CD4-positive, alpha-beta T cell treated with Interleukin-1 beta for 1 hour (primary cell): ENCODE data around the gene TAS2R41.
A peak's percentile ranks its signal among the peaks of the same experiment; 100 is the strongest.
"Not testable (repeated sequence)": the region's sequence is repeated elsewhere in the genome, so short reads cannot be mapped to it uniquely, and the experiment has no call there.

ENCODE experiments used
- DNase-seq, 2 donors: peaks; one replicate each; pipeline ENCODE4 v3.0.0-alpha.2; 2020 to 2022

The TAS2R41 gene

GRCh38 chr7:143456992-143457793 lies 20.5 kb upstream of the TAS2R41 start:
- no peak for DNase-seq

- no peak for DNase-seq
Measured at GRCh38 chr7:143458263-143458662, 19.4 kb upstream of the TAS2R41 start.

GRCh38 chr7:143458681-143459080 lies 19.0 kb upstream of the TAS2R41 start:
- no peak for DNase-seq

GRCh38 chr7:143459359-143459758 lies 18.3 kb upstream of the TAS2R41 start:
- DNase-seq, result no peak

- DNase-seq, result no peak
Measured at GRCh38 chr7:143460271-143460979, 17.2 kb upstream of the TAS2R41 start.

- DNase-seq, result no peak
Measured at GRCh38 chr7:143462045-143462444, 15.6 kb upstream of the TAS2R41 start.

- no peak for DNase-seq
Measured at GRCh38 chr7:143463556-143463955, 14.1 kb upstream of the TAS2R41 start.

- DNase-seq, result no peak
Measured at GRCh38 chr7:143463957-143464356, 13.7 kb upstream of the TAS2R41 start.

GRCh38 chr7:143467724-143468123 lies 9.9 kb upstream of the TAS2R41 start:
- no peak for DNase-seq

GRCh38 chr7:143472071-143472689 lies 5.5 kb upstream of the TAS2R41 start:
- DNase-seq, result not testable (repeated sequence)

- no peak for DNase-seq
Measured at GRCh38 chr7:143479055-143479766, 1.5 kb downstream of the TAS2R41 start.

GRCh38 chr7:143480501-143480900 lies 2.8 kb downstream of the TAS2R41 start:
- DNase-seq, result no peak

- DNase-seq, result no peak
Measured at GRCh38 chr7:143484119-143484518, 6.4 kb downstream of the TAS2R41 start.

- DNase-seq, result no peak
Measured at GRCh38 chr7:143485094-143485493, 7.4 kb downstream of the TAS2R41 start.

GRCh38 chr7:143485500-143485899 lies 7.8 kb downstream of the TAS2R41 start:
- DNase-seq, result peak in 1 of 2 donors; percentile 17

GRCh38 chr7:143486266-143486665 lies 8.6 kb downstream of the TAS2R41 start:
- DNase-seq, result not testable (repeated sequence)

GRCh38 chr7:143487061-143487460 lies 9.4 kb downstream of the TAS2R41 start:
- DNase-seq, result no peak

- DNase-seq, result peak in 1 of 2 donors; percentile 19
Measured at GRCh38 chr7:143487566-143487965, 9.9 kb downstream of the TAS2R41 start.

GRCh38 chr7:143490717-143491306 lies 13.1 kb downstream of the TAS2R41 start:
- DNase-seq, result peak in 1 of 2 donors; percentile 7

- no peak for DNase-seq
Measured at GRCh38 chr7:143492043-143492471, 14.4 kb downstream of the TAS2R41 start.

- no peak for DNase-seq
Measured at GRCh38 chr7:143492799-143493739, 15.4 kb downstream of the TAS2R41 start.
